Ecto neural progenitor cell (in vitro differentiated cells): Measurements from ENCODE around the gene PRR15L.
"Not testable (repeated sequence)": the region's sequence is repeated elsewhere in the genome, so short reads cannot be mapped to it uniquely, and the experiment has no call there.

Experiments used
- DNase-seq: peaks from one replicate; pipeline ENCODE4 v3.0.0-alpha.2; 2018; ENCODE audit warnings: low spot score

The PRR15L gene

GRCh38 chr17:47935468-47935867, 22.2 kb downstream of the PRR15L start:
- not testable (repeated sequence) for DNase-seq

GRCh38 chr17:47934856-47935255, 22.8 kb downstream of the PRR15L start:
- no peak for DNase-seq

- no peak for DNase-seq
These were observed 25.8 kb downstream of the PRR15L start for GRCh38 chr17:47931848-47932247.

- no peak for DNase-seq
These were observed 28.3 kb downstream of the PRR15L start for GRCh38 chr17:47929218-47930000.

- no peak for DNase-seq
These were observed 29.3 kb downstream of the PRR15L start for GRCh38 chr17:47928415-47928814.

GRCh38 chr17:47927821-47928400, 29.8 kb downstream of the PRR15L start:
- no peak for DNase-seq

- DNase-seq, result no peak
These were observed 32.0 kb downstream of the PRR15L start for GRCh38 chr17:47925678-47925988.

- DNase-seq, result no peak
These were observed 32.7 kb downstream of the PRR15L start for GRCh38 chr17:47924785-47925677.

- DNase-seq, result not testable (repeated sequence)
These were observed 37.8 kb downstream of the PRR15L start for GRCh38 chr17:47919889-47920288.

- no peak for DNase-seq
These were observed 38.7 kb downstream of the PRR15L start for GRCh38 chr17:47918991-47919390.

- DNase-seq, result no peak
These were observed 39.7 kb downstream of the PRR15L start for GRCh38 chr17:47918006-47918405.

- no peak for DNase-seq
These were observed 40.1 kb downstream of the PRR15L start for GRCh38 chr17:47917581-47917980.

- no peak for DNase-seq
These were observed 41.0 kb downstream of the PRR15L start for GRCh38 chr17:47916489-47917208.

GRCh38 chr17:47915776-47916398, 41.8 kb downstream of the PRR15L start:
- no peak for DNase-seq

GRCh38 chr17:47914306-47914948, 43.3 kb downstream of the PRR15L start:
- DNase-seq, result no peak

- DNase-seq, result no peak
These were observed 44.6 kb downstream of the PRR15L start for GRCh38 chr17:47913050-47913449.

- DNase-seq, result no peak
These were observed 49.6 kb downstream of the PRR15L start for GRCh38 chr17:47907932-47908562.

GRCh38 chr17:47906443-47906842, 51.2 kb downstream of the PRR15L start:
- no peak for DNase-seq

GRCh38 chr17:47905221-47905733, 52.4 kb downstream of the PRR15L start:
- no peak for DNase-seq

GRCh38 chr17:47902039-47902744, 55.5 kb downstream of the PRR15L start:
- no peak for DNase-seq
